CD14-positive monocyte (primary cell): Measurements from ENCODE around the gene EEFSEC. TPM values are rescaled to one million over a fixed set of nuclear protein-coding genes. Genes with fewer than 3 reads are reported as not detected.

Experiments
- DNase-seq, 3 donors: peaks; one replicate each; pipeline ENCODE4 v3.0.0-alpha.2; 2011 to 2022
- H2AFZ ChIP-seq: 2 replicates; pipeline ENCODE4 v1.6.0; 2012; ENCODE audit warnings: mild to moderate bottlenecking, low read depth, low read length, inconsistent platforms; ENCODE audit not compliant: insufficient read depth, poor library complexity, severe bottlenecking
- H3K27ac ChIP-seq, 2 donors: 1 replicate in 1 of 2; 2 replicates in 1 of 2; pipeline ENCODE4 v1.5.1; 2012 to 2013; ENCODE audit warnings: low read length in 2 of 2, control low read depth in 1 of 2, inconsistent platforms in 1 of 2, low read depth in 1 of 2, mild to moderate bottlenecking in 1 of 2
- H3K27me3 ChIP-seq, 2 donors: one replicate each; pipeline versions ENCODE4 v1.6.0 to v1.6.1; 2011 to 2013; ENCODE audit warnings: low read length in 2 of 2; ENCODE audit not compliant: control insufficient read depth in 2 of 2, insufficient read depth in 2 of 2
- H3K36me3 ChIP-seq, 2 donors: replicated peaks in 1 of 2; 1 replicate in 1 of 2; 2 replicates in 1 of 2; pipeline versions ENCODE4 v1.5.1 to v1.6.1; 2012 to 2013; ENCODE audit warnings: low read length in 2 of 2, control low read depth in 1 of 2, inconsistent platforms in 1 of 2, mild to moderate bottlenecking in 1 of 2; ENCODE audit not compliant: insufficient read depth in 2 of 2, control insufficient read depth in 1 of 2
- H3K4me1 ChIP-seq, 2 donors: 1 replicate in 1 of 2; 2 replicates in 1 of 2; pipeline versions ENCODE4 v1.5.1 to v1.6.1; 2012 to 2013; ENCODE audit warnings: low read length in 2 of 2, control low read depth in 1 of 2, inconsistent platforms in 1 of 2, mild to moderate bottlenecking in 1 of 2, moderate library complexity in 1 of 2; ENCODE audit not compliant: insufficient read depth in 2 of 2, control insufficient read depth in 1 of 2
- H3K4me2 ChIP-seq: replicated peaks from 2 replicates; pipeline ENCODE3; 2012; ENCODE audit warnings: low read length, moderate library complexity, mild to moderate bottlenecking; ENCODE audit not compliant: poor library complexity, severe bottlenecking; ENCODE audit errors: extremely low read depth
- H3K4me3 ChIP-seq, 3 experiments: fragments of 200-600 bp in 1 of 3; sonication (generic) in 1 of 3; replicated peaks in 1 of 3; 1 replicate in 2 of 3; 2 replicates in 1 of 3; pipeline ENCODE4 v1.5.1; 2011 to 2013; ENCODE audit warnings: low read length in 3 of 3, mild to moderate bottlenecking in 3 of 3, control low read depth in 2 of 3, low read depth in 2 of 3, inconsistent platforms in 1 of 3, moderate library complexity in 1 of 3
- H3K79me2 ChIP-seq: 2 replicates; pipeline ENCODE4 v1.6.0; 2012; ENCODE audit warnings: mild to moderate bottlenecking, control low read depth, inconsistent platforms, low read length, moderate library complexity; ENCODE audit not compliant: insufficient read depth
- H3K9ac ChIP-seq: 2 replicates; pipeline ENCODE4 v1.6.0; 2017; ENCODE audit warnings: low read length, mild to moderate bottlenecking; ENCODE audit not compliant: insufficient read depth, poor library complexity, severe bottlenecking
- H3K9me3 ChIP-seq, 2 donors: replicated peaks in 1 of 2; 1 replicate in 1 of 2; 2 replicates in 1 of 2; pipeline versions ENCODE4 v1.5.1 to v1.6.1; 2012 to 2013; ENCODE audit warnings: low read length in 2 of 2, control low read depth in 1 of 2; ENCODE audit not compliant: control insufficient read depth in 1 of 2, insufficient read depth in 1 of 2
- H4K20me1 ChIP-seq: 2 replicates; pipeline ENCODE4 v1.6.0; 2012; ENCODE audit warnings: mild to moderate bottlenecking, low read length, control low read depth, moderate library complexity; ENCODE audit not compliant: insufficient read depth
- H3K27ac Mint-ChIP-seq, 7 donors: one replicate each; pipeline ENCODE4 v1.8.0; 2020; ENCODE audit warnings: mild to moderate bottlenecking in 7 of 7, mixed read lengths in 7 of 7, moderate library complexity in 6 of 7, inconsistent platforms in 2 of 7
- H3K27me3 Mint-ChIP-seq, 3 donors: one replicate each; pipeline ENCODE4 v1.8.0; 2021 to 2022; ENCODE audit warnings: low read depth in 3 of 3, mild to moderate bottlenecking in 3 of 3, mixed read lengths in 3 of 3, moderate library complexity in 3 of 3, inconsistent platforms in 1 of 3
- H3K36me3 Mint-ChIP-seq, 2 donors: one replicate each; pipeline ENCODE4 v1.8.0; 2020; ENCODE audit warnings: mixed read lengths in 2 of 2, inconsistent platforms in 1 of 2, mild to moderate bottlenecking in 1 of 2
- H3K4me1 Mint-ChIP-seq: one replicate; pipeline ENCODE4 v1.8.0; 2020; ENCODE audit warnings: mild to moderate bottlenecking, mixed read lengths
- H3K4me3 Mint-ChIP-seq, 2 donors: one replicate each; pipeline ENCODE4 v1.8.0; 2020; ENCODE audit warnings: mild to moderate bottlenecking in 2 of 2, mixed read lengths in 2 of 2, moderate library complexity in 1 of 2
- H3K9me3 Mint-ChIP-seq, 7 donors: one replicate each; pipeline ENCODE4 v1.8.0; 2020 to 2022; ENCODE audit warnings: mixed read lengths in 7 of 7, mild to moderate bottlenecking in 6 of 7, moderate library complexity in 6 of 7, inconsistent platforms in 2 of 7
- CTCF ChIP-seq: fragments of 200-600 bp; IDR thresholded peaks from one replicate; pipeline ENCODE4 v1.8.0; 2022; ENCODE audit warnings: antibody characterized with exemption, mild to moderate bottlenecking
- WGBS: methylation state at CpG from one replicate; pipeline ENCODE4 v1.1.5; 2013; ENCODE audit warnings: missing lambda C conversion rate; ENCODE audit not compliant: insufficient coverage; 5-methylcytosine and 5-hydroxymethylcytosine counted together
- intact Hi-C, 2 donors: fragments of 100-400 bp; cut with micrococcal nuclease; formaldehyde crosslinking; loops; one replicate each; pipeline versions ENCODE4 v1.15.0 to v1.15.1; 2023
- polyA plus RNA-seq, 3 donors: library from polyadenylated mRNA; depleted of rRNA in 1 of 3; unstranded in 2 of 3; stranded (reverse) in 1 of 3; fragments of 300-500 nt in 2 of 3; fragments of >200 nt in 1 of 3; fragmentation: Illumina TruSeq in 2 of 3; gene quantifications; 1 replicate in 2 of 3; 2 replicates in 1 of 3; pipeline ENCODE4 v1.2.3, GENCODE V29; 2012 to 2021

EEFSEC gene
- polyA plus RNA-seq, 3 donors = 13.3 to 14.9 (median 14.9) TPM

GRCh38 chr3:128448491-128448890 is 295.2 kb downstream of the EEFSEC start:
- Mint-ChIP-seq H3K9me3 (peaks cover 0 to 7% (median 3%) of the 10 kb centered on the region in 7 donors), H3K36me3 (no peaks in the 10 kb centered on the region), H3K27ac (no peak overlapping the region), H3K4me3 (no peak overlapping the region), H3K27me3 (peaks cover 18 to 32% (median 21%) of the 10 kb centered on the region in 3 donors), H3K4me1 (peaks cover 5% of the 10 kb centered on the region)
- Histone ChIP-seq H3K4me3 (no peak overlapping the region), H4K20me1 (no peaks in the 10 kb centered on the region), H3K4me2 (no peak overlapping the region), H3K79me2 (no peaks in the 10 kb centered on the region), H3K9me3 (no peaks in the 10 kb centered on the region), H3K27ac (no peak overlapping the region), H3K4me1 (no peaks in the 10 kb centered on the region), H2AFZ (no peak overlapping the region), H3K36me3 (no peaks in the 10 kb centered on the region), H3K9ac (no peak overlapping the region), H3K27me3 (peaks cover 0 to 16% of the 10 kb centered on the region in 2 donors)
- DNase-seq = no peak
- no peak for TF ChIP-seq CTCF
- WGBS = 59% methylated on average over 4 of the region's 6 CpGs
- intact Hi-C loops = no loop called here

- Histone ChIP-seq H3K9ac (no peak overlapping the region), H2AFZ (no peak overlapping the region), H3K79me2 (no peaks in the 10 kb centered on the region), H3K4me1 (no peaks in the 10 kb centered on the region), H3K27ac (no peak overlapping the region), H4K20me1 (no peaks in the 10 kb centered on the region), H3K4me3 (no peak overlapping the region), H3K36me3 (no peaks in the 10 kb centered on the region), H3K4me2 (no peak overlapping the region), H3K27me3 (peaks cover 0 to 21% of the 10 kb centered on the region in 2 donors), H3K9me3 (no peaks in the 10 kb centered on the region)
- TF ChIP-seq CTCF = no peak
- no peaks in the 10 kb centered on the region for H3K36me3 Mint-ChIP-seq
- 96% methylated on average over 3 of the region's 6 CpGs for WGBS
- H3K27ac Mint-ChIP-seq = no peak overlapping the region
- peaks cover 21 to 35% (median 21%) of the 10 kb centered on the region in 3 donors for H3K27me3 Mint-ChIP-seq
- intact Hi-C loops = no loop called here
- peaks cover 5% of the 10 kb centered on the region for H3K4me1 Mint-ChIP-seq
- no peak for DNase-seq
- H3K4me3 Mint-ChIP-seq = no peak overlapping the region
- peaks cover 0 to 7% (median 3%) of the 10 kb centered on the region in 7 donors for H3K9me3 Mint-ChIP-seq
Measured at GRCh38 chr3:128449111-128449638, 295.9 kb downstream of the EEFSEC start.
